SK-N-MC (cell line): ENCODE results near the gene DENND6B.

ENCODE experiments used
- EZH2 ChIP-seq: fragments of 200-600 bp; sonication (generic); IDR thresholded peaks from one replicate; pipeline ENCODE4 v1.6.1; 2017; ENCODE audit warnings: antibody characterized with exemption
- POLR2AphosphoS5 ChIP-seq: IDR thresholded peaks from 2 replicates; pipeline ENCODE4 v1.6.1; 2012; ENCODE audit warnings: mild to moderate bottlenecking, low read depth, low read length, borderline replicate concordance

DNA sequence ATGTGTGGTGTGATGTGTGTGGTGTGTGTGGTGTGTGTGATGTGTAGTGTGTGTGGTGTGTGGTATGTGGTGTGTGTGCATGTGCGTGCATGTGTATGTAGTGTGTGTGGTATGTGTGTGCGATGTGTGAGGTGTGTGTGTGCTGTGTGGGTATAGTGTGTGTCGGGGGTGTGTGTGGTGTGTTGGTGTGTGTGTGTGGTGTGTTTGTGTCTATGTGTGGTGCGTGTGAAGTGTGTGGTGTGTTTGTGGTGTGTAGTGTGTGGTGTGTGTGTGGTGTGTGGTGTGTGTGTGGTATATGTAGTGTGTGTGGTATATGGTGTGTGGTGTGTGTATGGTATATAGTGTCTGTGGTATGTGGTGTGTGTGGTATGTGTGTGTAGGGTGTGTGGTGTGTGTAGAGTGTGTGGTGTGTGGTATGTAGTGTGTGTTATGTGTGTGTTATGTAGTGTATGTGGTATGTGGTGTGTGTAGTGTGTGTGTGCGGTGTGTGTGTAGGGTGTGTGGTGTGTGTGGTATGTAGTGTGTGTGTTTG lies 11.3 kb upstream of the DENND6B start:
- TF ChIP-seq POLR2AphosphoS5: no peak
- no peak for TF ChIP-seq EZH2
